AG08396 (cell line): ENCODE data around the gene VPS13D.
A peak's percentile ranks its signal among the peaks of the same experiment; 100 is the strongest.

Experiments
- DNase-seq: peaks from one replicate; pipeline ENCODE4 v3.0.0; 2012; ENCODE audit warnings: low spot score, mixed read lengths

Gene VPS13D

DNA sequence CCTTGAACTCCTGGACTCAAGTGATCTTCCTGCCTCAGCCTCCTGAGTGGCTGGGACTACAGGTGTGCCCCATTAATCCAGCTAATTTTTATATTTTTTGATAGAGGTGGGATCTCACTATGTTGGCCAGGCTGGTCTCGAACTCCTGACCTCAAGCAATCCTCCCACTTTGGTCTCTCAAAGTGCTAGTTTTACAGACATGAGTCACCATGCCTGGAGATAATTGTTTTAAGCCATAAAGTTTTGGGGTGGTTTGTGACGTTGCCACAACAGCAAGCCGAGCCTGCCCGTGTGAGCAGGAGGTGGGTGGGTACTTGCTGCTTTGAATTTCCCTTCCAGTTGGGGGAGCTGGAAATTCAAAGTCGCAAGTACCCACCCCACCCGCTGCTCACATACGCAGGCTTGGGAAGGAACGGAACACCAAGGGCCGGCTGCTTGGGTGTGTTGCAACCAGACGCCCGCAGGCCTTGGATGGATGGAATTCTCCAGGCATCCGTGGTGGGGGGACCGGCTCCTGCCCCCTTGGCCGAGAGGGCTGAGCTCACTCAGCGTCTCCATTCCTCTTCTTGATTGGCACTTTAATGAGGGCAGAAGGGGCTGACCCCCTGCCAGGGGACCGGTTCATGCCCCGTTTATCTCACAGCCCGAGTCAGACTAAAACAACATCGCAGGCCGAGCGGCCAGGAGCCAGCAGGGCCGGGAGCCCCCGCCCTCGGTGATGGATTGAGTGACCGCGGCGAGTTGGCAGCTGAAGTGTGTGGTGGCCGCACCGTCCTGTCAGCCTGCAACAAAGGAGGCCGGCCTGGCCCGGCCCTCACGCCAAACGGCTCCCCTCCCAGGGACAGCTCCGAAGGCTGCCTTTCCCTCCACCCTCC, 310.1 kb downstream of the VPS13D start:
- DNase-seq = peak; percentile 86

GRCh38 chr1:12540580-12541273, 310.9 kb downstream of the VPS13D start:
- DNase-seq = no peak

DNA sequence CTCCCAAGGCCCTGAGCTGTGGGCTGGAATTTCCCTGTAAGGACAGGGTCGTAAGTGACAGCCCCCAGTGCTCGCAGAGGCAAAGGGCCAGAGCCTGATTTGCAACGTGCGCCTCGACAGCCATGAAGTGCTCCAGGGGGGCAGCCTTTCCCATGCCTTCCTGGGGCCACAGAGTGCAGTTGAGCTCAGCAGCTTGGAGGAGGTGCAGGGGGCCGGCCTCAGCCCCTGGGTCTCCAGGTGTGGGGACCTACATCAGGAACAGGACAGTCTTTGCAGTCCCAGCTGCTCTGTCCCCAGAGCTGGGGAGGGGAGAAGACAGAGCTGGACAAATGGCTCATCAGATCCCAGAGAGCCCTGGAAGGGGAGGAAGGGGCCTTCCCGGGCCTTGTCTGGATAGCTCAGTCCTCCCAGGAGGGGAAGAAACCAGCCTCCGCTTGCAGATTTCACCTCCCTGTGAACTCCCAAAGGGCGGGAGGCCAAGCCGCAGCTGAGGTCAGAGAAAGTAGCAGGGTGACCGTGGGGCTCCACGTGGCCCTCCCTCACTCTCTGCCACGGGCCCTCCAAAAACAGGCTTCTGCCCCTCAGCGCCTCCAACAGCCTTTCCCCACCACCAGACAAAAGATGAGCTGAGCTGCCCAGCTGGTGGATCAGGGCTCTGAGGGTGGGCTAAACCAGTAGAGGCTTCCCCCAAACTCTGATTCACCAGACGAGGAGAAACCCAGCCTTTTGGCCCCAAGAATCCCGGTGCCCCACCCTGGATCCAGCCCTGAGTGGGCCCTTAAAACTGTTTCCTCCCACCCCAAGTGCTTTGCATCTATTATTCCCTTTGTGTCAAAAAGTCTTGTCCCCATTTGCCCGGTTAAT, 311.7 kb downstream of the VPS13D start:
- peak; percentile 63 for DNase-seq

DNA sequence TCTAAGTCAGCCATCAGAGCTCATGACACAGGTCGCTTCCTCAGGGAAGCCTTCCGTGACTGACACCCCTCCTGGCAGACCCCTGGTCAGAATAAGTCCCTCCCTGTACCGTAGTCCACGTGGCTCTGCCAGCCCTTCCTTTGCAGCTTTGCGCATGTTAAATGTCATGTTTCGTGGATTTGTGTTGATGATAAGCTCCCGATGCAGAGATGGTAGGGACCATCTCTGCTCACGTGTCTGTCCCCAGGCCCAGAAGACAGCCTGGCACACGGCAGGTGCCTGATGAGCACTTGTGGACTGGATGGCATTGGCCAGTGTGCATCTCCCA, 312.3 kb downstream of the VPS13D start:
- DNase-seq = no peak

- no peak for DNase-seq
Observed at GRCh38 chr1:12542616-12543592, 313.1 kb downstream of the VPS13D start.

- DNase-seq = no peak
Observed at GRCh38 chr1:12543740-12544154, 313.9 kb downstream of the VPS13D start.

GRCh38 chr1:12544357-12544756, 314.5 kb downstream of the VPS13D start:
- DNase-seq = no peak

DNA sequence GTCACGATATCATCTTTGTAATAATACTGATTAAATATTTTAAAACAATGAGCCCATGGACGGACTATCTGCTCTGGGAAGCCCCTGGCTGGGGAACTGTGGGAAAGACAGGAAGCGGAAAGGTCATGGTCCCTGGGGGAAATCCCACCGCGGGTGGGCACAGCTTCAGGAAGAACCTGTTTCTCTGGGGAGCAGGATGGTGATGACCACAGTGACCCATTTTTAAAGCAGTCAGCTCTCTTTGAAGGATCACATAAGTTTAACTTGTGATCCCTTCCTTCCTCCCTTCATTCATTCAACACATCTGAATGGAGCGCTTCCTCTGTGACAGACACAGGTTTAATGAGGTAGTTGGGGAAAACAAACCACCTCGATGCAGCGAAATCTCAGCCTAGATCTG, 315.2 kb downstream of the VPS13D start:
- no peak for DNase-seq

DNA sequence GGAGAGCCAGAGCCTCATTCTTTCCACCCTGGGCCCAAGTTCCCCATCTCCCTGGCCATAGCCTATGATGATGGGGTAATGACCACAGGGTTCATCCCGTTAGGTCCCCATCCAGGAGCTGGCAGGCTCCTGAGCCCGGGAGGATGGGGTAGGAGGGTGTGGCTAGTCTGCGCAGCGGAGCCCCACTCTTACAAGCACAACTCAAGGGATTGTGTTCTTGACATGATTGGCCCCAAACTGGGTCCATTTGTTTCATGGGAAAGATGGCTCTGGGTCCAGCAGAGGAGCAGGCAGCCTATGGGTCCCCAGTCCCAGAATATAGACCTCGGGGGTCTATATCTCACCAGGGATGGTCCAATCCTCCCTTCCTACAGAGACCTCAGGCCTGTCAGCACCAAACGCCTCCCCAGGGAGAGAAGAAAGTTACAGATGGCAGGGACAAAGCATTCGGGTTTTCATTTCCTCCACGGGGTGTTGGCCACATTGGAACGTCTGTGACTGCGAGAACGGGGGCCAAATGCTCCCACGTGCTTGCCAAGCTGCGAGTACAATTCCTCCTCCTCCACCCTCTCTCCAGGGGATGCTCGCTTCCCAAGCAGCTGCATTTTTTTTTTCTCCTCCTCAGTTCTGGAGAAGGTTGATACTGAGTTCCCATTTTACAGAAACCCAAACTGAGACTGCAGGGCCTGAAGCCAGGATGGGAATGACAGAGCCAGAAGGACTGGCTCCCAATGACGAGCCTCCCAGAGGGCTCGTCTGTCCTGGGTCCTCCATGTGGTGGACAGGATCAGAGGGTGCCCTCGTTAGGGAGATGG, 317.1 kb downstream of the VPS13D start:
- no peak for DNase-seq

- no peak for DNase-seq
Observed at GRCh38 chr1:12547586-12548225, 317.9 kb downstream of the VPS13D start.

DNA sequence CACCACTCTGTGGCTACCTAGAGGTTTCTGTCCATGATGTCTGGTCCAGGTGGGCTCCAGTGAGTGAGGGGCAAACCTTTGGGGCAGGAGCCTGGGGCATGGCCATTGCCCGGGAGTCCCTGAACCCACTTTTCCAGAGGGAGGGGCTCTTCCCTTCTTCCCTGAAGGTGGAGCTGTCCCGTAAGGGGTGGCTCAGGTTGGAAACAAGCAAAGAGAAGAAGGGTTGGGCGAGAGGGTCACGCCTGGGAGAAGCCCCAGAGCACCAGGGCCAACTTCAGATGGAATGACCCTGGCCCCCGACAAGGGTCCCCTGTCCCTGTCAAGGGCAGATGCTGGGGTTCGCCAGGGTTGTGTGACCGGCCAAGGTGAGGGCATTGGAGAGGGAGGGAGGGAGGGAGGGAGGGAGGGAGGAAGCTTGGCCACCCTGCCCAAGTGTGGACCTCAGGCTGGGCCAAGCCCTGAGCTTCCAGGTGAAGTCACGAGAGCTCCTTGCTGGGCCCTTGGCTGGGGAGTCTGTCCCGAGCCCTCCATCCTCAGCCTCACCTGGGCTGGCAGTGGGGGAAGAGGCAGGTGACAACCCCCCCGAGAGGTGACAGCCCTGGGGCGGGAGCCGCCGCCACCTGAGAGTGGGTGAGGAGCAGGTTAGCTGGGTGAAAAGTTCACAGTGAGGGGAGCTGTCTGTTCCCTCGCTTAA, 318.6 kb downstream of the VPS13D start:
- DNase-seq = no peak

DNA sequence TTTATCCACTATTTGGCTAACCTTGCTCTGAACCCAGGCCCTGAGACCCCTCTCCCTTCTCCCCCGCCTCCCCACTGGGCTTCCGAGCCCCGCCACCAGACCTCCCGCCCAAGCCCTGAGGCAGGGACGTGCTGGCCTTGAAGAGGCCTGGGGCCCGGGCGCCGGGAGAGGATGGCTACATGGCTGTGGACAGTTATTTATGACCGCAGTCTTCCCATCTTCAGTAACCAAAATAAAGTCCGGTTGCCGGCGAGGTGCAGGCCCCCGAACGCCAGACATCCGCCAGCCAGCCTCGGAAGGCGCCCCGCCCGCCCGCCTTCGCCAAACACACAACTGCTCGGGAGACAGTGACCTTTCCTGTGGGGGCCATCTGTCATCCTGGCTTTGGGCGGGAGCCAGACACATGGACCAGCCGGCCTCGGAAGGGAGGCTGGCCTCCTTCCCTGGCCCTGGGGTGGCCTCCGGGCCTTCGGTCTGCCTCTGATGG, 319.2 kb downstream of the VPS13D start:
- DNase-seq = no peak

DNA sequence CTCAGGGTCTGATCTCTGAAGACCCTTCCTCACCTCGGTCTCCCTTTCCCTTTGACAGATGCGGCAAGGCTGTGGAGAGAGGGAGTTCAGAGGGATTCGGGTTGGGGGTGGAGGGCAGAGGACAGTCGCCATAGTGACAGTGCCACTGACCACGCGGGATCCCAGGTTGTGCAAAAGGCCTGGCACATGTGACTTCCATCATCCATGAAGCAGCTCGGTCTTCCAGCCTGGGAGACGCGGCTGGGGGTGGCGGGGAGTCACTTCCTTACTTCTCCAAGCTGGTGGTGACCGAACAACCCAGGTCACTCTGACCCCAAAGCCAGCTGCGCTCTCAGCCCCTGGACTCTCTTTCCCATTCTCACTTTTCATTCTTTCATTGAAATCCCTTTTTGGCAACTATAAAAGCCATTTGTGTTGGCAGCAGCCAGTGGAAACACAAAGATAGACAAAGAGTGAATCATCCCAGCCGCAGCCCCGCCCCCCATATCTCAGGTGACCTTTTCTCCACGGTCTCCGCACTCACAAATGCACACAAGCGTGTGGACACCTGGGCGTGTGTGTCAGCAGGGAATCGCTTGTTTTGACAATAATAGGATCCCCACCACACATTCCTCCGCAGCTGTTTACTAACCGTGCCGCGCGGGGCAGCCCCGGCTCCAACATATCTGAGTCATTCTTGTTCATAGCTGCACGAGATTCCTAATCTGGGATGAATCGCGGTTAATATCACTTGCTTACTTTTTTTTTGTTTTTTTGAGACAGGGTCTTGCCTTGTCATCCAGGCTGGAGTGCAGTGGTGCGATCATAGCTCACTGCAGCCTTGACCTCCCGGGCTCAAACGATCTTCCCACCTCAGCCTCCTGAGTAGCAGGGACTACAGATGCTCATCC, 319.9 kb downstream of the VPS13D start:
- peak; percentile 88 for DNase-seq

GRCh38 chr1:12551584-12551983, 321.8 kb downstream of the VPS13D start:
- DNase-seq = no peak

- DNase-seq = no peak
Observed at GRCh38 chr1:12552111-12552888, 322.5 kb downstream of the VPS13D start.

GRCh38 chr1:12552951-12553921, 323.4 kb downstream of the VPS13D start:
- DNase-seq = no peak
